Progenitor cell of endocrine pancreas (in vitro differentiated cells): Measurements from ENCODE around the gene RERE. TPM values are rescaled to one million over a fixed set of nuclear protein-coding genes. Genes with fewer than 3 reads are reported as not detected.

Experiments
- DNase-seq: peaks from one replicate; pipeline ENCODE4 v3.0.0; 2021; ENCODE audit warnings: low spot score; ENCODE audit not compliant: unreplicated experiment
- H3K27ac Mint-ChIP-seq: 2 replicates; pipeline ENCODE4 v1.8.0; 2021; ENCODE audit warnings: mild to moderate bottlenecking, moderate library complexity, mixed read lengths
- H3K27me3 Mint-ChIP-seq: 2 replicates; pipeline ENCODE4 v1.8.0; 2021; ENCODE audit warnings: mixed read lengths
- H3K36me3 Mint-ChIP-seq: 2 replicates; pipeline ENCODE4 v1.8.0; 2022; ENCODE audit warnings: mixed read lengths; ENCODE audit not compliant: insufficient read depth
- H3K4me1 Mint-ChIP-seq: 2 replicates; pipeline ENCODE4 v1.8.0; 2021; ENCODE audit warnings: low read depth, mixed read lengths
- H3K4me3 Mint-ChIP-seq: 2 replicates; pipeline ENCODE4 v1.8.0; 2021; ENCODE audit warnings: low read depth, mild to moderate bottlenecking, moderate library complexity, mixed read lengths
- H3K9me3 Mint-ChIP-seq: 2 replicates; pipeline ENCODE4 v1.8.0; 2021; ENCODE audit warnings: low read depth, mixed read lengths
- CTCF ChIP-seq: fragments of 200-600 bp; sonication (generic); IDR thresholded peaks from one replicate; pipeline ENCODE4 v1.5.0; 2021; ENCODE audit warnings: antibody characterized with exemption, mild to moderate bottlenecking; ENCODE audit not compliant: unreplicated experiment
- total RNA-seq: library from RNA; stranded (reverse); gene quantifications from 2 replicates; pipeline ENCODE4 v1.2.1, GENCODE V29; 2021

RERE gene
- total RNA-seq, 1 donor from 2014 or later: 329 TPM

GRCh38 chr1:8812081-8812480 is 5.4 kb downstream of the RERE start:
- Mint-ChIP-seq H3K36me3 (no peaks in the 10 kb centered on the region), H3K27me3 (no peaks in the 10 kb centered on the region), H3K9me3 (no peaks in the 10 kb centered on the region), H3K27ac (peak overlapping the region; percentile 56), H3K4me1 (peaks cover 48% of the 10 kb centered on the region), H3K4me3 (no peak overlapping the region)
- TF ChIP-seq CTCF: no peak
- no peak for DNase-seq

- peaks cover 45% of the 10 kb centered on the region for H3K4me1 Mint-ChIP-seq
- TF ChIP-seq CTCF: no peak
- no peaks in the 10 kb centered on the region for H3K27me3 Mint-ChIP-seq
- no peaks in the 10 kb centered on the region for H3K9me3 Mint-ChIP-seq
- no peak overlapping the region for H3K4me3 Mint-ChIP-seq
- H3K36me3 Mint-ChIP-seq: peaks cover 4% of the 10 kb centered on the region
- H3K27ac Mint-ChIP-seq: peak overlapping the region; percentile 19
- DNase-seq: no peak
These were observed 6.5 kb downstream of the RERE start for GRCh38 chr1:8810987-8811386.

GRCh38 chr1:8809342-8809736 is 8.1 kb downstream of the RERE start:
- peaks cover 4% of the 10 kb centered on the region for H3K36me3 Mint-ChIP-seq
- no peak overlapping the region for H3K27ac Mint-ChIP-seq
- no peaks in the 10 kb centered on the region for H3K27me3 Mint-ChIP-seq
- no peak overlapping the region for H3K4me3 Mint-ChIP-seq
- no peak for DNase-seq
- TF ChIP-seq CTCF: no peak
- H3K9me3 Mint-ChIP-seq: no peaks in the 10 kb centered on the region
- H3K4me1 Mint-ChIP-seq: peaks cover 32% of the 10 kb centered on the region

- DNase-seq: no peak
- H3K4me3 Mint-ChIP-seq: no peak overlapping the region
- no peak overlapping the region for H3K27ac Mint-ChIP-seq
- peaks cover 22% of the 10 kb centered on the region for H3K4me1 Mint-ChIP-seq
- no peak for TF ChIP-seq CTCF
- H3K36me3 Mint-ChIP-seq: peaks cover 6% of the 10 kb centered on the region
- H3K27me3 Mint-ChIP-seq: no peaks in the 10 kb centered on the region
- no peaks in the 10 kb centered on the region for H3K9me3 Mint-ChIP-seq
These were observed 10.4 kb downstream of the RERE start for GRCh38 chr1:8807004-8807403.

- peaks cover 9% of the 10 kb centered on the region for H3K4me1 Mint-ChIP-seq
- DNase-seq: no peak
These were observed 17.0 kb downstream of the RERE start for GRCh38 chr1:8800416-8800815.

More at GRCh38 chr1:8800416-8800815, 17.0 kb downstream of the RERE start:
- H3K27ac Mint-ChIP-seq: no peak overlapping the region
- H3K9me3 Mint-ChIP-seq: no peaks in the 10 kb centered on the region
- no peaks in the 10 kb centered on the region for H3K27me3 Mint-ChIP-seq
- H3K36me3 Mint-ChIP-seq: peaks cover 8% of the 10 kb centered on the region
- no peak overlapping the region for H3K4me3 Mint-ChIP-seq
- TF ChIP-seq CTCF: no peak
